Stimulated activated CD4-positive, alpha-beta T cell treated with anti-CD3 and anti-CD28 coated beads, TNF-alpha, amount 100 ng/mL, for 48 hours (primary cell): Measurements from ENCODE around the gene IP6K3.

Experiments used
- DNase-seq, 3 donors: peaks; one replicate each; pipeline ENCODE4 v3.0.0-alpha.2; 2020; ENCODE audit warnings: low read depth in 3 of 3

IP6K3 gene

GRCh38 chr6:33746651-33747100 is at the start of gene IP6K3:
Gene IP6K3, minus strand, starts transcription at chr6:33746905. Its CDS starts 11,429 bp downstream, at chr6:33735476.
- DNase-seq, result no peak

DNA sequence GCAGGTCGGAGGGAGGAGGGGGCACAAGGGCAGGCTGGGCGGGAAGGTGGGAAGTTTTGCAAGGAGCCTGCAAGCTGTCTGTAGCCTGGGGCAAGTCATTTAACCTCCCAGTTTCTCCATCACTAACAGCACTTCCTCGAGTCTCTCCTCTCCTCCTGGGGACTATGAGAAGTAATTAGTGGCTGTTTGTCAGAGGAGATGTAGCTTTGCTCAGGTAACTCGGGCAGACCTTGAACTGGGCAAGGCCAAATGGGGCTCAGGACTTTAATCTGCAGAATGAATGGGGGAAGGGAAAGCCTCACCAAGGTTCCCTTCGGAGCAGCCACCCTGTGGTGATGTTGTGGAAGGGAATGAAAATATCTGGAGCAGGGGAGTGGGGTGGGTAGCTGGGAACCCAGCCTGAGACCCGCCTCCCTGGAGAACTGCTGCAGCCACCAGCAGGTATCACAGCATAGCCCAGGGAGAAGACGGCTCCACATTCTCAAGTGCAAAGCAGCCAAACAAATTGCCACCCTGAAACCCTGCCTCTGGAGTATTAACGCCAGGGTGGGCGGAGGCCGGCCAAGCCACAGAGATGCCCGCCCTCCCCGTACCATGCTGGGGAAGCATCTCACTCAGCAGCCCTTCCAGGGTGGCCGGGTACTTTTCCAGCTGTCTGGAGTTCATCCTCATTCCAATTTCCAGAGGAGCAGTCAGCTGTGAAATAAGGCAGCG is 48.4 kb upstream of the IP6K3 start:
- no peak for DNase-seq

GRCh38 chr6:33792981-33793380 is 46.3 kb upstream of the IP6K3 start:
- DNase-seq, result no peak

DNA sequence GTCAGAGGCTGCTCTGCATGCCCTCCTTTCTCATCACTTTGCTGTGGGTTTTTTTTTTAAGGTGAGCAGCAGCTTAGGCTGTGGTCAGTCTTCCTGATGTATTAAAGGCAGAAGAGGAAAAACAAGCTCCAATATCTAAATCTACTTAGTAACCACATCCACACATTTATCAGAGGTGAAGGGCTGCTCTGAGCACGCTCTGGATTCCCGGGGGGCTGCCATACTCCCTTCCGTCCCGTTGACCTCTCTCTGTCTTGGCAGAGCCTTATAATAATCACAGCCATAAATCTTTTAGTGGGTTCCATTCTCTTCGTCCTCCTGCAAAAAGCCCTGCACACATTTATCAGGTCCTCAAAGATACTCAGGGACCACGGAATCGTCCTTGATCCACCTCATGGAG is 44.9 kb upstream of the IP6K3 start:
- DNase-seq, result no peak

DNA sequence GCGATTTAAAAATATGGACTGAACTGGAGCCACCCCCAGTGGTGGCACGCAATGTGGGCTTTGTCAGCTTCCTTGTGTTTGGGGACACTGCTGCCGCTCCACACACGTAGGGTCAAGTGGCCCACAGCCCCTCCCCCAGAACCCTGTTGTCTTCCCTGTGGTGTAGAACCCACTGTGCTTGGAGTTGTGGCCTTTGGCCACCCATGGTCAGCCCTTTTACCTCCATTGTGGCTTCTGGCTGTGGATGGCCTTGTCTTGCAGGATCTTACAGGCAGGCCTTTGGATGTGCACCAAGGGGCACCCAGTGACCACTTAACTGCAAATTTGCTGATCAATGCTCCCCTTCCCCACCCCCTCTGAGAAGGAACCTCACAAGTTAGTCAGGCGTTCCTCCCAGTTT is 44.2 kb upstream of the IP6K3 start:
- no peak for DNase-seq

DNA sequence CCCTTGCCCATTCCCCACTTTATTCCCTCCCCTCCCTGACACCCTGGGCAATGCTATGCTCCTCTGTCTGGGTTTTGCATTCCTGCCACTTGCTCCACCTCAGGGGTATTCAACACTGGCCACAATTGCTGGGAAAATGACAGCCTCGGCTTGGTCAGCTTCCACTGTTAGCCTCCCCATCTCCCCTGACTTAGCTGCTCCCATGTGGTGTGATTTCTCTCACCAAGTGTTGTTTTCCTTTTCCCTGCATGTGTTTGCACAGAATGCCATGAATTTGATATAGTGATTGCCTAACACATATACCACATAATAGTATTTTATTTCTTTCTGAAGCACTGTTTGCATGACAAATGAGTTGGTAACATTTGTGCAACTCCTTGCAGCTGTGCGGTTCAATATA is 43.7 kb upstream of the IP6K3 start:
- no peak for DNase-seq

DNA sequence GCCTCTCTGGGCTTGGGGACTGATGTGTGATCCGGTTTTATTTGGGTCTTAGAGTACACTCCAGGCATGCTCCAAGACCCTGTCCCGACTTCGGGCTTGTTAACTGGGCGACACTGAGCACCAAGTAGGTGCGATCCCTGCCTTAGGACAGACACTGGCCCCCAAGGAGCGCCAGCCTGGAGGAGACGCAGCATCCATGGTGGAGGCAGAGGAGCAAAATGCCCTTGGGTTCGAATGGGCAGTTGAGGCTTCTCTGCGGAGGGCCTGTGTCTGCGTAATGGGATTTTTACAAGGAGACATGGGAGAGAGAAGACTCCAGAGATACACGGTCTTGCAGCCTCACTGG is 42.8 kb upstream of the IP6K3 start:
- no peak for DNase-seq

GRCh38 chr6:33788694-33789549 is 42.2 kb upstream of the IP6K3 start, which contains the start of gene LEMD2:
Gene LEMD2, minus strand, starts transcription at chr6:33789130. Its CDS starts 14 bp downstream, at chr6:33789116.
- peak; percentile 79 to 88 (median 82) for DNase-seq

- DNase-seq, result peak in 2 of 3 donors; percentile 14 to 43
Measured at GRCh38 chr6:33787954-33788693, 41.4 kb upstream of the IP6K3 start.

DNA sequence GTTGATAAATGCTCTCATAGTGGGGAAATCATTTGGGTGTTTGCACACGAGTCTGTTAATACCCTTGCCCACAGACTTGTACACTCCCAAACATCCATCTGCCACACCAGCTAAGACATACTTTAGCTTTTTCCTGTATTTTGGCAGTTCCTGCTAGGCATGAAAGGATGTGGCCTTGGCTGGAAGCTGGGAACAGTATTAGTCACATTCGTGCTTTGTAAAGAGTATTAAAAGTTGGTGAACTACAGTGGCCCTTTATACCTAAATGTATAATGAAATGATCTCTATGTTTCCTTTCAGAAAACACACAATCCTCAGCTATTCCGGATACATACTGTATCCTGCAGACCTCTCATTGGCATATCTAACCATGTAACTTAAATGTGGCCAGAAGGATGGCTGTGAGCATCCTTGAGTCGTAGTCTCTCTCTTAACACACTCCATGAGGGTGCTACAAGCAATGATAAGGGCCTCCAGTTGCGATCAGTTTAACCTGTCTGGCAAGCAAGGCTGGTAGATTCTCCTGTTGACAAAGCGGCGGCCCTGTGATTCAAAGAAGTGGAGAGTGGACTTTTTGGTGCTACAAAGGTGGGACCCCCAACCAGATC is 40.7 kb upstream of the IP6K3 start:
- no peak for DNase-seq

GRCh38 chr6:33786736-33787135 is 40.0 kb upstream of the IP6K3 start:
- no peak for DNase-seq

DNA sequence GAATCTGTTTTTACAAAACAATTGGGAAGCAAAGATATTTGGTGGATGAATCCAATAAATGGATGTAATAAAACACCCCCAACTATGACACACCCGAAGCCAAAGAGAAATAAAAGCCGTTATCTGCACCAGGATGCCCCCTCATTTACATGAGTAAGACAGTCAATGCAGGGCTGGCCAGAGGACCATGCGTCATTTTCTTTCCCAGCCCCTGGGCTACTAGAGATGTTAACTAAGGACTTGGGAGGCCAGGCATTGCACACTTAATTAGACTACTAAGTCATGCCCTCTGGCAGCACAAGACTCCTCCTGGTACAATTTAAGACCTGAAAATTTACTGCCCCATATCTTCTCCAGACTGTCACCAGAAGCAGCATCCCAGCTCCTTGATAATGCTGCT is 39.1 kb upstream of the IP6K3 start:
- no peak for DNase-seq

DNA sequence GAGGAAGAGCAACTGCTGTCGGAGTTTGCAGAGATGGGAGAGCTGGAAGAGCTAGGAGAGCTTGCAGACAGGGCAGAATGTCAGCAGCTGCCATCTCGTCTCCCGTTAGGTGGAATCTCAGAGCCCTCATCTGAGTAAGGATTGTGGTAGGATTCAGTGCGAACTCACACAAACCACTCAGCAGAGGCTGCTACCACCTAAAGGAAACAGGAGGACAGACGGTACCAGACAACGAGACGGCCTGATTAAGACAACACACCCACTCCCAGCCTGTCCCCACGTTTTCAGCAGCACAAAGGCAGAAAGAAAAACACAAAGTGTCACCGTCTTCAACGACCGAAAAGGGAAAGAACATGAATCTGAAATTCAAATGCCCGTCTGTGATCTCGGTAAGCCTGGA is 38.1 kb upstream of the IP6K3 start:
- no peak for DNase-seq

DNA sequence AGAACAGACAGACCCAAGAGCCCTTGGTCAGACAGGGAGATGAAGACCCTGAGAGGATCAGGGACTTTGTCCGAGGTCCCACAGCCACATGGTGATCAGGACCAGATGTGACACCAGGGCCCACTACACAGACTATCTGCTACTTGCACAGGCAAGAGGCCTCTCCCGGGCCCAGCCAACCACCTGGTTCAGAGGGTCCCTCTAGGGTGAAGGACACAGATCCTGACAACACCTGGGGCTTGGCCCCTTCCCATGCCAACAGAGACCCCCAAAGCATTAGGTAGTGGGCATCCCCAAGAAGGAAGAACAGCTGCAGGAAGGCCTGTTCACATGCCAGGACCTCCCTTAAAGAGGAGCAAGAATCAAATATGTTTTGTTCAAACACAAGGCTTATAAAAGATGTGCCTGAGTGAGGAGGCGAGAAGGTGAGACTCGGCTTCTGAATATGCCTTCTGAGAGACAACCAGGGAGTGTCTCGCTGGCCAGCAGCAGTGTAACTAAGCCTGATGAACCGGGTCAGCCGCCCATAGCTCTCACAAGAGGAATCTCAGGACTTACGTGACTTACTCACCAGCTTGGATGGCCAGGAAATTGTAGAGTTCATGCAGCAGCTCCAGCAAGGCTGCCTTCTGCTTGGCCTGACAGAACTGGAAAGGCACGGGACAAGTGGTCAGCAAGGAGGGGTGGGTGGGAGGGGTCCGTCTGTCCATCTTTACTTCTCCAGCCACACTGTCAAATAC is 37.2 kb upstream of the IP6K3 start:
- no peak for DNase-seq

- no peak for DNase-seq
Measured at GRCh38 chr6:33782561-33782960, 35.9 kb upstream of the IP6K3 start.

DNA sequence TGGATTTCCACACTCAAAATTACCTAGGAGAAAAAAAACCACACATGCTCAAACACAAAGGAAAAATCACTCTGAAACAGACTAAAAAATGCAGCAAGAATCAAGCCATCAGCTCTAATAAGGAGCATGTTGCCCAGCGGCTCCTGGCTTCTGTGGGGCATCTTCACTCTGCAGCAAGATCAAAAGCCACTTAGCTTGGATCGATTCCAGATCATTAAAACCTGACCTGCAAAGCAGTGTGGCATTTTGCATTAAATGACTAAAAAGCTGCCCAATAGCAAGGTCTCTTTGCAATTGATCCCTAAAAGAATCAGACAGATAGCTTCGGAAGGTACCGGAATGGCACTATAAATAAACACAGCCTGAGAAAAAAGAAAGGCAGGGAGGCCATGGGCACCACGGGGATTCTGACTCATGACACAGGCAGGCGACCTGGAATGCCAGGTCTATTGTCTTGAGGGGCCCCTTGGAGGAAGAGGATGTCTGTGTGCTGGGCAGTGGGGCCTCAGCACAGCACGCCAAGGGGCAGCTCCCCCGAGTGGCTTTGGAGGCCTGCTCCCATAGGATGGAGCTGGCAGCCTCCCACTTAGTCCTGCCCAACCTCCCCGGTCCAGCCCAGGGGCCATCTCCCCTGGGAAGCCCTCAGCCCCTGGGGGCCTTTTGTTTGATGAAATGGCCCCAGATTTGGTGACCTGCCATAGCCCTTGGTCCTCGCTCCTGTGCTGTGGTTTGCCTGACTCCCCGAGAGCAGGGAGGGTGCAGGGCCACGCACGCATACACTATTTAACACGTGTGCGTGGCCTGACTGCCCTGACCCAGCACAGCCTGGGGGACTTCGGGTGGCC is 34.6 kb upstream of the IP6K3 start:
- no peak for DNase-seq

DNA sequence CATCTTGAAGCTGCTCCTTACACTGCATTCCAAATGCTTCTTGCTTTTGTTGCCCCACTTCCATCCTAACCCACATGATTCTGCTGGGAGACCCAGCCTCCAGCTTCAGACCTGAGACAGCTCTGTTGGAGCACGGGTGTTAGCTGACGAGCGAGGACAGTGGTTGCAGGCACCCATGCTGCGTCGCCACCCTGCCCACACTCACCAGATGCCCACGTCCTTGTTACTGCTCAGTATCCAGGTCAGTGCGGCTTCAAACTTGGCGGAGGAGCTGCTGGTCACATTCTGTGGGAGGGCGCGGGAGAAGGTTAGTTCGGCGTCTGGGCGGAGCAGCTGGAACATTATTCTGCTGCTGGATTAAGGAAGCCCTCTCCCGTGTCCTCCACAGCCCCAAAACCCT is 33.2 kb upstream of the IP6K3 start:
- DNase-seq, result no peak

- no peak for DNase-seq
Measured at GRCh38 chr6:33779290-33779689, 32.6 kb upstream of the IP6K3 start.

- no peak for DNase-seq
Measured at GRCh38 chr6:33778444-33779121, 31.9 kb upstream of the IP6K3 start.
